DOHH2 (cell line): ENCODE results near the gene BTBD2.

ENCODE experiments used
- H3F3A ChIP-seq: fragments of 200-600 bp; sonication (generic), shearing (Covaris generic); 2 replicates; pipeline ENCODE4 v1.6.0; 2016; ENCODE audit warnings: antibody characterized with exemption, mild to moderate bottlenecking; ENCODE audit not compliant: control insufficient read depth, insufficient read depth
- H3K27ac ChIP-seq: fragments of 200-600 bp; sonication (generic); 2 replicates; pipeline ENCODE4 v1.5.1; 2014; ENCODE audit warnings: low read depth, mild to moderate bottlenecking, low read length, moderate library complexity
- H3K27me3 ChIP-seq: fragments of 200-600 bp; sonication (generic); 2 replicates; pipeline ENCODE4 v1.6.1; 2014; ENCODE audit warnings: mild to moderate bottlenecking, low read length, mixed read lengths; ENCODE audit not compliant: control insufficient read depth
- H3K36me3 ChIP-seq: fragments of 200-600 bp; sonication (generic); 2 replicates; pipeline ENCODE4 v1.6.1; 2014; ENCODE audit warnings: mild to moderate bottlenecking, low read length, moderate library complexity, mixed read lengths; ENCODE audit not compliant: control insufficient read depth
- H3K4me1 ChIP-seq: fragments of 200-600 bp; sonication (generic); 2 replicates; pipeline ENCODE4 v1.6.1; 2014; ENCODE audit warnings: mild to moderate bottlenecking, low read length, mixed read lengths; ENCODE audit not compliant: control insufficient read depth
- H3K4me2 ChIP-seq: fragments of 200-600 bp; sonication (generic); 2 replicates; pipeline ENCODE4 v1.6.0; 2014; ENCODE audit warnings: mild to moderate bottlenecking, low read length, moderate library complexity
- H3K4me3 ChIP-seq: fragments of 200-600 bp; sonication (generic); 2 replicates; pipeline ENCODE4 v1.5.1; 2014; ENCODE audit warnings: mild to moderate bottlenecking, low read length, mixed read lengths
- H3K79me2 ChIP-seq: fragments of 200-600 bp; sonication (generic); 2 replicates; pipeline ENCODE4 v1.6.1; 2014; ENCODE audit warnings: mild to moderate bottlenecking, low read length, mixed read lengths; ENCODE audit not compliant: control insufficient read depth
- H3K9me2 ChIP-seq: fragments of 200-600 bp; sonication (generic); replicated peaks from 2 replicates; pipeline ENCODE4 v1.6.1; 2014; ENCODE audit warnings: mild to moderate bottlenecking, low read length, mixed read lengths; ENCODE audit not compliant: control insufficient read depth
- H3K9me3 ChIP-seq: fragments of 200-600 bp; sonication (generic); 2 replicates; pipeline ENCODE4 v1.6.1; 2014; ENCODE audit warnings: antibody characterized with exemption, low read length, mixed read lengths; ENCODE audit not compliant: control insufficient read depth, insufficient read depth
- H4K20me1 ChIP-seq: fragments of 200-600 bp; sonication (generic); 2 replicates; pipeline ENCODE4 v1.6.0; 2014; ENCODE audit warnings: low read depth, mild to moderate bottlenecking, antibody characterized with exemption, low read length, moderate library complexity; ENCODE audit not compliant: control insufficient read depth, insufficient read depth
- EZH2phosphoT487 ChIP-seq: fragments of 200-600 bp; sonication (generic); IDR thresholded peaks from 2 replicates; pipeline ENCODE4 v1.6.1; 2017; ENCODE audit warnings: borderline replicate concordance, mild to moderate bottlenecking, antibody characterized with exemption, low read length, moderate library complexity, mixed read lengths
- TF ChIP-seq, protein P1 (sequence below): fragments of 200-600 bp; sonication (generic); IDR thresholded peaks from one replicate; pipeline ENCODE4 v1.5.1; 2014; ENCODE audit warnings: antibody characterized with exemption, mild to moderate bottlenecking, low read depth, low read length; ENCODE audit not compliant: poor library complexity, severe bottlenecking

BTBD2 gene

DNA sequence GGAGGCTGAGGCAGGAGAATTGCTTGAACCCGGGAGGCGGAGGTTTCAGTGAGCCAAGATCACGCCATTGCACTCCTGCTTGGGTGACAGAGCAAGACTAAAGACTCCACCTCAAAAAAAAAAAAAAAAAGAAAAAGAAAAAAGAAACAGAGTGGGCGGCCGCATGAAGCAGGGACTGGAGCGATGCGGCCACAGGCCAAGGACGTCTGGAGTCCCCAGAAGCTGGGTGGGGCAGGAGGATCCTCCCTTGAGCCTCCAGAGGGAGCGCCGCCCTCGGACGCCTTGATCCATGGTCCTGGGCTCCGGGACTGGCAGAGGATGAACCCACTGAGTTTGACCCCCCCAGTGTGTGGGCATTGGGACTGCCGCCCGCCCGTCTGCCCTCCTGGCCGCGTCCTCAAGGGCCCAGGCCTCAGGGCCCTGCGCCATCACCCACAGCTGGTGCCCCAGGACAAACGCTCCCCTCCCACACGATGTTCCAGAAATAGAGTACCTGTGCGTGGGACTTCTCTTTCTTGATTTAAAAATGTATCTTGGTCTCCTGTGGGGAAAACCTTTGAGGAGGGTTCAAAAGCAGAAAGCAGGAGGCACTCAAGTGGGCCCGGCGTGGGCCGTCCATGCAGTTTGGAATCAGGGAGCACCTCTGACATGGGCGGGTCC is 15.5 kb downstream of the BTBD2 start:
- Histone ChIP-seq H3K36me3 (peaks cover 29% of the 10 kb centered on the region), H3K4me2 (no peak overlapping the region)
- TF ChIP-seq, protein P1, sequence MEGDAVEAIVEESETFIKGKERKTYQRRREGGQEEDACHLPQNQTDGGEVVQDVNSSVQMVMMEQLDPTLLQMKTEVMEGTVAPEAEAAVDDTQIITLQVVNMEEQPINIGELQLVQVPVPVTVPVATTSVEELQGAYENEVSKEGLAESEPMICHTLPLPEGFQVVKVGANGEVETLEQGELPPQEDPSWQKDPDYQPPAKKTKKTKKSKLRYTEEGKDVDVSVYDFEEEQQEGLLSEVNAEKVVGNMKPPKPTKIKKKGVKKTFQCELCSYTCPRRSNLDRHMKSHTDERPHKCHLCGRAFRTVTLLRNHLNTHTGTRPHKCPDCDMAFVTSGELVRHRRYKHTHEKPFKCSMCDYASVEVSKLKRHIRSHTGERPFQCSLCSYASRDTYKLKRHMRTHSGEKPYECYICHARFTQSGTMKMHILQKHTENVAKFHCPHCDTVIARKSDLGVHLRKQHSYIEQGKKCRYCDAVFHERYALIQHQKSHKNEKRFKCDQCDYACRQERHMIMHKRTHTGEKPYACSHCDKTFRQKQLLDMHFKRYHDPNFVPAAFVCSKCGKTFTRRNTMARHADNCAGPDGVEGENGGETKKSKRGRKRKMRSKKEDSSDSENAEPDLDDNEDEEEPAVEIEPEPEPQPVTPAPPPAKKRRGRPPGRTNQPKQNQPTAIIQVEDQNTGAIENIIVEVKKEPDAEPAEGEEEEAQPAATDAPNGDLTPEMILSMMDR = no peak
- TF ChIP-seq EZH2phosphoT487 = no peak

GRCh38 chr19:1998712-1999708 is 16.5 kb downstream of the BTBD2 start:
- peaks cover 7% of the 10 kb centered on the region; the same call in 1 of the 2 replicates for H3F3A ChIP-seq
- peaks cover 5% of the 10 kb centered on the region; the same call in 1 of the 2 replicates for H3K79me2 ChIP-seq
- no peak overlapping the region for H3K27ac ChIP-seq
- no peaks in the 10 kb centered on the region for H3K9me3 ChIP-seq
- H4K20me1 ChIP-seq = 0 out of 2 replicates have a peak, but pooled peaks cover 5% of the 10 kb centered on the region
- TF ChIP-seq, protein P1 = no peak
- TF ChIP-seq EZH2phosphoT487 = no peak
- no peaks in the 10 kb centered on the region for H3K9me2 ChIP-seq
- H3K4me3 ChIP-seq = no peak overlapping the region
- H3K27me3 ChIP-seq = no peaks in the 10 kb centered on the region
- H3K4me1 ChIP-seq = no peaks in the 10 kb centered on the region
- H3K4me2 ChIP-seq = no peak overlapping the region
- peaks cover 29% of the 10 kb centered on the region for H3K36me3 ChIP-seq

More for the DNA sequence above, 15.5 kb downstream of the BTBD2 start:
- Histone ChIP-seq H3K27me3 (no peaks in the 10 kb centered on the region), H3K9me3 (no peaks in the 10 kb centered on the region), H3K4me3 (no peak overlapping the region), H3K79me2 (peaks cover 6% of the 10 kb centered on the region; the same call in 1 of the 2 replicates), H4K20me1 (0 out of 2 replicates have a peak, but pooled peaks cover 5% of the 10 kb centered on the region), H3K4me1 (no peaks in the 10 kb centered on the region), H3K9me2 (no peaks in the 10 kb centered on the region), H3F3A (0 out of 2 replicates have a peak, but pooled peaks cover 4% of the 10 kb centered on the region), H3K27ac (no peak overlapping the region)

- TF ChIP-seq EZH2phosphoT487 = no peak
- TF ChIP-seq, protein P1 = no peak
- no peak overlapping the region for H3K4me3 ChIP-seq
- H3K9me3 ChIP-seq = no peaks in the 10 kb centered on the region
- H3K4me1 ChIP-seq = no peaks in the 10 kb centered on the region
- H3K27me3 ChIP-seq = no peaks in the 10 kb centered on the region
- no peaks in the 10 kb centered on the region for H3K9me2 ChIP-seq
- H3K79me2 ChIP-seq = peaks cover 2% of the 10 kb centered on the region; the same call in 1 of the 2 replicates
- H3K4me2 ChIP-seq = no peak overlapping the region
- peaks cover 36% of the 10 kb centered on the region for H3K36me3 ChIP-seq
- peaks cover 7% of the 10 kb centered on the region; the same call in 1 of the 2 replicates for H3F3A ChIP-seq
- no peak overlapping the region for H3K27ac ChIP-seq
- H4K20me1 ChIP-seq = 0 out of 2 replicates have a peak, but pooled peaks cover 5% of the 10 kb centered on the region
Observed at GRCh38 chr19:1997353-1998233, 17.9 kb downstream of the BTBD2 start.
